ENCODE measurements around the gene NLRP1.

NLRP1 gene

DNA sequence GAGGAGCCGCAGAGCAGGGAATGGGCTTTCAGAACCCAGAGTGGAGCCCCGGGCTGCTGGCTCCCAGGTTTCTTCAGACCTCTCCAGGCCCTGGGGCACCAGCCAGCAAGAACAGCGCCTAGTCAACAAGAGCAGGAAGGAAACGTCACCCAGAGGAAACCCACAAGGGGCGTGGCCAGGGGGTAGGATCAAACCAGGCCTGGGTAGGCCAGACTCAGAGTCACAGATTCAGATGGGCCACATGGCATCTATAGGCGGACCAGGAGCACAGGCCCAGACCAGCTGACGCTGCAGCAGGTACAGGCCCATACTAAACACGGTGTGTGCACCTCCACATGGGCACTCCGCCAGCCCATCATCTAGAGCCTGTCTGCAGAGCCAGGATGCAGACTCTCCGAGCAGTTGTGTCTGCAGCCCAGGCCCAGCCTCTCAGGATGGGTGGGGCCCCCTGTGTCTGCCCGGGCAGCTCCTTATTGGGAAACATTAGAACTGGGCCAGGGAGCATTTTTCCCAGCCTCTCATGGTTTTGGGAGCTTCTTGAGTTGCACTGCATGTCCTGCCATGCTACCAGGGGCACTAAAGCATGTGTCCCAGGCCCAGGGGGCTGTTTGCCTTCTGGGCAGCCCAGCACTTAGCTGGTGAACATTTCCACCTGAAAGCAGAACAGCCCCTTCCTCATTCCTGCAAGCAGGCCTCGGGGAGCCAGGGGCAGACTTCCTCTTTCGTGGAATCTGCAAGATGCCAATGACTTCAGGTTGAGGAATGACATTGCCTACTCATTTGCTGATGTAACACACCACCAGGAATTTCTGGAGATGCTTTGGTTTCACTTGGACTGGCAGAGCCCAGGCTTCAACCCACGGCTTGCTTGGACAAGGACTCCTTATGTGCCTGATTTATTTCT is at the start of gene NLRP1:
Gene NLRP1 (minus strand): TSS at position 127 of the 904 bp plus-strand sequence. CDS start 552 bp downstream, outside the sequence.
- no peak for TF ChIP-seq EZH2phosphoT487 (IDR thresholded peaks at IDR 0.05; ENCODE audit: borderline replicate concordance)
- TF ChIP-seq, protein P1, sequence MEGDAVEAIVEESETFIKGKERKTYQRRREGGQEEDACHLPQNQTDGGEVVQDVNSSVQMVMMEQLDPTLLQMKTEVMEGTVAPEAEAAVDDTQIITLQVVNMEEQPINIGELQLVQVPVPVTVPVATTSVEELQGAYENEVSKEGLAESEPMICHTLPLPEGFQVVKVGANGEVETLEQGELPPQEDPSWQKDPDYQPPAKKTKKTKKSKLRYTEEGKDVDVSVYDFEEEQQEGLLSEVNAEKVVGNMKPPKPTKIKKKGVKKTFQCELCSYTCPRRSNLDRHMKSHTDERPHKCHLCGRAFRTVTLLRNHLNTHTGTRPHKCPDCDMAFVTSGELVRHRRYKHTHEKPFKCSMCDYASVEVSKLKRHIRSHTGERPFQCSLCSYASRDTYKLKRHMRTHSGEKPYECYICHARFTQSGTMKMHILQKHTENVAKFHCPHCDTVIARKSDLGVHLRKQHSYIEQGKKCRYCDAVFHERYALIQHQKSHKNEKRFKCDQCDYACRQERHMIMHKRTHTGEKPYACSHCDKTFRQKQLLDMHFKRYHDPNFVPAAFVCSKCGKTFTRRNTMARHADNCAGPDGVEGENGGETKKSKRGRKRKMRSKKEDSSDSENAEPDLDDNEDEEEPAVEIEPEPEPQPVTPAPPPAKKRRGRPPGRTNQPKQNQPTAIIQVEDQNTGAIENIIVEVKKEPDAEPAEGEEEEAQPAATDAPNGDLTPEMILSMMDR (conservative IDR thresholded peaks at IDR 0.05; ENCODE audit: low read length) = no peak
- no peaks in the 10 kb centered on the region for H3K27me3 ChIP-seq (ENCODE audit: insufficient read depth, low read length, poor library complexity, severe bottlenecking)
- no peaks in the 10 kb centered on the region for H3K36me3 ChIP-seq (ENCODE audit: insufficient read depth, low read length)
- no peaks in the 10 kb centered on the region for H3K9me2 ChIP-seq (replicated peaks; ENCODE audit: low read depth, low read length)
- H3K9me3 ChIP-seq (ENCODE audit: insufficient read depth, low read depth, low read length) = no peaks in the 10 kb centered on the region
- peak within 1 kb of the TSS; percentile 71 for H3K4me3 ChIP-seq (ENCODE audit: low read length, poor library complexity, severe bottlenecking)
- H4K20me1 ChIP-seq (ENCODE audit: insufficient read depth, low read length, poor library complexity, severe bottlenecking) = no peaks in the 10 kb centered on the region
- H3K4me1 ChIP-seq (ENCODE audit: insufficient read depth, low read length, poor library complexity, severe bottlenecking) = peaks cover 43% of the 10 kb centered on the region
- H3K9ac ChIP-seq (ENCODE audit: low read depth, low read length, poor library complexity, severe bottlenecking) = peak within 1 kb of the TSS; percentile 74
- 0 out of 2 replicates have a peak, but pooled peaks cover 5% of the 10 kb centered on the region for H3F3A ChIP-seq (ENCODE audit: low read depth)
- H3K4me2 ChIP-seq (ENCODE audit: low read depth, low read length, poor library complexity, severe bottlenecking) = peak within 1 kb of the TSS; percentile 85
- H3K79me2 ChIP-seq (ENCODE audit: insufficient read depth, low read length) = no peaks in the 10 kb centered on the region
- peak within 1 kb of the TSS; percentile 83 for H2AFZ ChIP-seq (ENCODE audit: low read length)

DNA sequence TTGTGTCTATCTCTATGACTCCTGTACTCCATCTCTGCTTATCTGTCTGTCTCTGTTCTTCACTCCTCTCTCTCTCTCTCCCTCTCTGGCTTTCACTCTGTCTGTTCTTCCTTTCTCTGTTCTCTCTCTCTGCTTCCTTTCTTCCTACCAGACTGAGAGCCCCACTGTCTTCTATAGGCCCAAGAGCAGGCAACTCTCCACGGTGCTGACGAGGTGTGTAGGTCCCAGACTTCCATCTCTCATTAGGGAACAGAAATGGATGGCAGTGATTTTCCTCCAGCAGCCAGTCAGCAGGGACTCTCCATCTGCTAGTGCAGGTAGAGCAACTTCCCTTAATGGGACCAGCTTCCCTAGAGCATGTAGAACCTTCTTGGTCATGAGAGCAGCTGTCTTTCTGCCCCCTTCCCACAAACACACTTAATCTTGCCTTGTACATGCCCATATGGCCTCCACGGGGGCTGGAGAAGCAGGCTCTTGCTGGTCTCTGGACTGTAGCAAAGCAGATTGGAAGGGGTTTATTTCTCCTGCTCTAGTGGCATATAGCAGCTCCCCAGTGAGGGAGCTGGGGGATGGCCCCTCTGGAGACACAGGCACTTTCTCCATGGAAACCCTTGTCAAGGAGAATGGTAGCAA is 47.8 kb upstream of the NLRP1 start:
- no peak for TF ChIP-seq EZH2phosphoT487 (IDR thresholded peaks at IDR 0.05; ENCODE audit: borderline replicate concordance)
- no peaks in the 10 kb centered on the region for H3K79me2 ChIP-seq (ENCODE audit: insufficient read depth, low read length)

DNA sequence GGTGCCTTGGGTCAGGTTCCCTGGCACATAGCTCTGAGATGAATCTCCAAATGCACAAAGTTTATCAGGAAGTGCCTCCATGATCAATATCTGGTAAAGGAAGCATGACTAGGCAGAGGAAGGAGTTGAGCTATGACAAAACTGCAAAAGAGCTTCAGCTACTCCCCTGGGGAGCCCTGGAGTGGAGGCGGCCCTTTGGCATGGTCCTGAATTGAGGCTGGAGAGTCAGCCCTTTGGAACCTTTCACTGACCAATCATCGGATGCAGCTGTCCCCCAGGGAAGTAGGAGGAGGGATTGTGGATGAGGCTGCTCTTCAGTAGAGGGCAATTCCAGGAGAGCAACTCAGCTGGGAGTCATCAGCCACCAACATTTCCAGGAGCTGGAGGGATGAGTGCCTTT is 46.1 kb upstream of the NLRP1 start:
- H2AFZ ChIP-seq (ENCODE audit: low read length) = no peak overlapping the region
- H3K4me1 ChIP-seq (ENCODE audit: insufficient read depth, low read length, poor library complexity, severe bottlenecking) = no peaks in the 10 kb centered on the region
- no peaks in the 10 kb centered on the region for H3F3A ChIP-seq (ENCODE audit: low read depth)
- H3K27me3 ChIP-seq (ENCODE audit: insufficient read depth, low read length, poor library complexity, severe bottlenecking) = no peaks in the 10 kb centered on the region
- no peaks in the 10 kb centered on the region for H3K9me3 ChIP-seq (ENCODE audit: insufficient read depth, low read depth, low read length)
- H3K36me3 ChIP-seq (ENCODE audit: insufficient read depth, low read length) = no peaks in the 10 kb centered on the region
- H3K9ac ChIP-seq (ENCODE audit: low read depth, low read length, poor library complexity, severe bottlenecking) = no peak overlapping the region
- H3K4me3 ChIP-seq (ENCODE audit: low read length, poor library complexity, severe bottlenecking) = no peak overlapping the region
- no peaks in the 10 kb centered on the region for H4K20me1 ChIP-seq (ENCODE audit: insufficient read depth, low read length, poor library complexity, severe bottlenecking)
- TF ChIP-seq, protein P1 (conservative IDR thresholded peaks at IDR 0.05; ENCODE audit: low read length) = no peak
- TF ChIP-seq EZH2phosphoT487 (IDR thresholded peaks at IDR 0.05; ENCODE audit: borderline replicate concordance) = no peak
- no peak overlapping the region for H3K4me2 ChIP-seq (ENCODE audit: low read depth, low read length, poor library complexity, severe bottlenecking)
- H3K9me2 ChIP-seq (replicated peaks; ENCODE audit: low read depth, low read length) = no peaks in the 10 kb centered on the region
- H3K79me2 ChIP-seq (ENCODE audit: insufficient read depth, low read length) = no peaks in the 10 kb centered on the region

More for the DNA sequence above, 47.8 kb upstream of the NLRP1 start:
- Histone ChIP-seq H3F3A (ENCODE audit: low read depth) (no peaks in the 10 kb centered on the region), H3K36me3 (ENCODE audit: insufficient read depth, low read length) (no peaks in the 10 kb centered on the region), H3K4me2 (ENCODE audit: low read depth, low read length, poor library complexity, severe bottlenecking) (no peak overlapping the region), H4K20me1 (ENCODE audit: insufficient read depth, low read length, poor library complexity, severe bottlenecking) (no peaks in the 10 kb centered on the region), H3K27me3 (ENCODE audit: insufficient read depth, low read length, poor library complexity, severe bottlenecking) (no peaks in the 10 kb centered on the region), H3K9ac (ENCODE audit: low read depth, low read length, poor library complexity, severe bottlenecking) (no peak overlapping the region), H3K9me2 (replicated peaks; ENCODE audit: low read depth, low read length) (no peaks in the 10 kb centered on the region), H3K4me1 (ENCODE audit: insufficient read depth, low read length, poor library complexity, severe bottlenecking) (no peaks in the 10 kb centered on the region), H3K4me3 (ENCODE audit: low read length, poor library complexity, severe bottlenecking) (no peak overlapping the region), H2AFZ (ENCODE audit: low read length) (no peak overlapping the region), H3K9me3 (ENCODE audit: insufficient read depth, low read depth, low read length) (no peaks in the 10 kb centered on the region)

Measured in Loucy (cell line).